H1 (cell line): ENCODE results near the gene KCNK2. TPM values are rescaled to one million over a fixed set of nuclear protein-coding genes. Genes with fewer than 3 reads are reported as not detected.

ENCODE experiments used
- CTCF ChIA-PET: fragments of 300-600 bp; sonication (Branson Sonifier 250); formaldehyde crosslinking; loops from one replicate; lab custom pipeline; 2021; ENCODE audit not compliant: partially characterized antibody; lab: Charles Lee
- POLR2A ChIA-PET: fragments of 300-600 bp; sonication (Branson Sonifier 250); formaldehyde crosslinking; loops from one replicate; lab custom pipeline; 2021; ENCODE audit warnings: inconsistent platforms; ENCODE audit not compliant: partially characterized antibody; lab: Charles Lee
- DNase-seq, 2 experiments: peaks; one replicate each; pipeline versions ENCODE4 v3.0.0 to v3.0.0-alpha.2; 2010 to 2022; ENCODE audit warnings: low spot score in 2 of 2, low read depth in 1 of 2, mixed read lengths in 1 of 2
- FAIRE-seq: peaks from 2 replicates; lab custom pipeline; 2011; peaks lifted over from hg19 to GRCh38; lab: Jason Lieb, UNC
- H2AFZ ChIP-seq: 2 replicates; pipeline ENCODE4 v1.8.1; 2012; ENCODE audit warnings: low read length, inconsistent platforms
- H2AK5ac ChIP-seq: 2 replicates; pipeline ENCODE4 v1.6.1; 2013; ENCODE audit warnings: low read depth, low read length
- H2BK120ac ChIP-seq: replicated peaks from 2 replicates; pipeline ENCODE3; 2013; ENCODE audit warnings: low read depth, low read length, inconsistent platforms
- H2BK12ac ChIP-seq: 2 replicates; pipeline ENCODE4 v1.6.1; 2013; ENCODE audit warnings: low read depth, low read length
- H2BK15ac ChIP-seq: 2 replicates; pipeline ENCODE4 v1.6.1; 2013; ENCODE audit warnings: low read length
- H2BK20ac ChIP-seq: 2 replicates; pipeline ENCODE4 v1.6.1; 2013; ENCODE audit warnings: low read length
- H2BK5ac ChIP-seq: 2 replicates; pipeline ENCODE4 v1.6.1; 2013; ENCODE audit warnings: low read depth, low read length
- H3K14ac ChIP-seq: 2 replicates; pipeline ENCODE4 v1.6.1; 2013; ENCODE audit warnings: inconsistent platforms; ENCODE audit not compliant: insufficient read length
- H3K18ac ChIP-seq: 2 replicates; pipeline ENCODE4 v1.6.1; 2013; ENCODE audit warnings: low read length; ENCODE audit errors: extremely low read depth
- H3K23ac ChIP-seq: 2 replicates; pipeline ENCODE4 v1.6.1; 2013; ENCODE audit warnings: inconsistent platforms; ENCODE audit not compliant: insufficient read length
- H3K23me2 ChIP-seq: 2 replicates; pipeline ENCODE4 v1.6.1; 2013; ENCODE audit warnings: low read depth, low read length
- H3K27ac ChIP-seq: 2 replicates; pipeline ENCODE4 v1.6.1; 2011; ENCODE audit warnings: low read depth, low read length, inconsistent platforms
- H3K27me3 ChIP-seq, 4 experiments: replicated peaks in 1 of 4; 1 replicate in 1 of 4; 2 replicates in 3 of 4; pipeline versions ENCODE4 v1.6.1 to v1.8.1; 2011 to 2013; ENCODE audit warnings: low read length in 3 of 4, mild to moderate bottlenecking in 3 of 4, inconsistent platforms in 2 of 4, mixed read lengths in 2 of 4, moderate library complexity in 1 of 4; ENCODE audit not compliant: control insufficient read depth in 3 of 4, insufficient read depth in 3 of 4; ENCODE audit errors: extremely low read depth in 1 of 4
- H3K36me3 ChIP-seq, 4 experiments: 2 replicates each; pipeline versions ENCODE4 v1.6.1 to v1.8.1; 2011 to 2013; ENCODE audit warnings: mild to moderate bottlenecking in 4 of 4, low read length in 3 of 4, moderate library complexity in 2 of 4, control low read depth in 1 of 4, inconsistent platforms in 1 of 4; ENCODE audit not compliant: insufficient read depth in 4 of 4, control insufficient read depth in 2 of 4
- H3K4ac ChIP-seq: replicated peaks from 2 replicates; pipeline ENCODE3; 2013; ENCODE audit warnings: low read length, low read depth, mixed read lengths, inconsistent platforms; ENCODE audit not compliant: insufficient read length
- H3K4me1 ChIP-seq, 4 experiments: replicated peaks in 1 of 4; 1 replicate in 1 of 4; 2 replicates in 3 of 4; pipeline versions ENCODE4 v1.6.1 to v1.8.1; 2011 to 2013; ENCODE audit warnings: low read length in 3 of 4, inconsistent platforms in 2 of 4, mixed read lengths in 1 of 4; ENCODE audit not compliant: insufficient read depth in 4 of 4, control insufficient read depth in 3 of 4
- H3K4me2 ChIP-seq, 2 experiments: 2 replicates each; pipeline versions ENCODE4 v1.6.1 to v1.8.1; 2011 to 2013; ENCODE audit warnings: low read depth in 2 of 2, low read length in 2 of 2, control low read depth in 1 of 2, inconsistent platforms in 1 of 2, mild to moderate bottlenecking in 1 of 2; ENCODE audit not compliant: insufficient read depth in 1 of 2
- H3K4me3 ChIP-seq, 4 experiments: fragments of 200-600, 300-600 bp in 1 of 4; sonication (generic), shearing (Covaris generic), sonication (Bioruptor Twin) in 1 of 4; 2 replicates each; pipeline versions ENCODE4 v1.5.1 to v1.8.1; 2011 to 2016; ENCODE audit warnings: low read length in 4 of 4, low read depth in 3 of 4, control low read depth in 2 of 4, inconsistent platforms in 2 of 4, mild to moderate bottlenecking in 2 of 4, mixed read lengths in 1 of 4, moderate library complexity in 1 of 4; ENCODE audit not compliant: insufficient read depth in 2 of 4; ENCODE audit errors: extremely low read depth in 1 of 4
- H3K56ac ChIP-seq: replicated peaks from 2 replicates; pipeline ENCODE3; 2013; ENCODE audit warnings: low read depth, mild to moderate bottlenecking, mixed read lengths, low read length, inconsistent platforms; ENCODE audit not compliant: insufficient read length
- H3K79me1 ChIP-seq: 2 replicates; pipeline ENCODE4 v1.6.1; 2013; ENCODE audit warnings: low read depth, low read length, control low read depth
- H3K79me2 ChIP-seq, 2 experiments: 2 replicates each; pipeline versions ENCODE4 v1.6.1 to v1.8.1; 2012 to 2013; ENCODE audit warnings: low read length in 2 of 2, mild to moderate bottlenecking in 2 of 2, inconsistent platforms in 1 of 2; ENCODE audit not compliant: insufficient read depth in 2 of 2, control insufficient read depth in 1 of 2
- H3K9ac ChIP-seq, 4 experiments: replicated peaks in 1 of 4; 1 replicate in 1 of 4; 2 replicates in 3 of 4; pipeline versions ENCODE4 v1.6.1 to v1.8.1; 2011 to 2013; ENCODE audit warnings: low read depth in 3 of 4, low read length in 3 of 4, control low read depth in 2 of 4, mild to moderate bottlenecking in 2 of 4, moderate library complexity in 2 of 4, inconsistent platforms in 1 of 4; ENCODE audit errors: extremely low read depth in 1 of 4
- H3K9me3 ChIP-seq, 2 experiments: 2 replicates each; pipeline versions ENCODE4 v1.6.1 to v1.8.1; 2012 to 2013; ENCODE audit warnings: mild to moderate bottlenecking in 2 of 2, moderate library complexity in 2 of 2, control low read depth in 1 of 2, inconsistent platforms in 1 of 2, low read depth in 1 of 2, low read length in 1 of 2, mixed read lengths in 1 of 2; ENCODE audit not compliant: insufficient read depth in 2 of 2
- H4K20me1 ChIP-seq, 2 experiments: replicated peaks in 1 of 2; 2 replicates each; pipeline versions ENCODE3 to v1.8.1; 2011 to 2013; ENCODE audit warnings: inconsistent platforms in 2 of 2, low read length in 2 of 2, mild to moderate bottlenecking in 1 of 2; ENCODE audit not compliant: insufficient read depth in 2 of 2, control insufficient read depth in 1 of 2
- H4K5ac ChIP-seq: 2 replicates; pipeline ENCODE4 v1.6.1; 2013; ENCODE audit warnings: low read length, low read depth, mixed read lengths, inconsistent platforms; ENCODE audit not compliant: insufficient read length
- H4K8ac ChIP-seq: 2 replicates; pipeline ENCODE4 v1.8.0; 2013; ENCODE audit warnings: mild to moderate bottlenecking, moderate library complexity, low read length, inconsistent platforms; ENCODE audit not compliant: insufficient read depth; ENCODE audit errors: extremely low read depth
- H4K91ac ChIP-seq: replicated peaks from 2 replicates; pipeline ENCODE3; 2013; ENCODE audit warnings: low read length, mixed read lengths, inconsistent platforms; ENCODE audit not compliant: insufficient read length
- SP1 ChIP-seq: IDR thresholded peaks from 2 replicates; pipeline ENCODE4 v1.6.1; 2011; ENCODE audit warnings: low read depth, low read length
- WGBS, 2 experiments: shearing (Covaris generic) in 1 of 2; methylation state at CpG; one replicate each; pipeline versions ENCODE4 v1.1.6 to v1.1.7; 2013 to 2015; ENCODE audit warnings: low lambda C conversion rate in 2 of 2, mixed read lengths in 2 of 2, inconsistent platforms in 1 of 2, low coverage in 1 of 2, missing lambda C conversion rate in 1 of 2; ENCODE audit not compliant: insufficient replicate concordance in 2 of 2, insufficient coverage in 1 of 2, insufficient read length in 1 of 2; ENCODE audit errors: extremely low coverage in 1 of 2, missing lambda C conversion rate in 1 of 2; 5-methylcytosine and 5-hydroxymethylcytosine counted together
- polyA plus RNA-seq, 7 experiments: library from polyadenylated mRNA; depleted of rRNA in 3 of 7; stranded (reverse) in 5 of 7; unstranded in 2 of 7; fragments of >200 nt in 5 of 7; fragments of 200-250 nt in 2 of 7; gene quantifications; 1 replicate in 5 of 7; 2 replicates in 1 of 7; 4 replicates in 1 of 7; pipeline versions ENCODE4 v1.2.1 to v1.2.3, GENCODE V29; 2011 to 2013; ENCODE audit warnings: missing spikeins in 2 of 7, mixed read lengths in 2 of 7
- total RNA-seq: library from RNA; stranded (reverse); fragmentation: NEBNext Ultra II Directional; extraction: Animal tissue kit (Norgen Biotek cat#: 25700); gene quantifications from 2 replicates; pipeline ENCODE4 v1.2.1, GENCODE V29; 2021

Gene KCNK2
- total and polyA plus RNA-seq, 2 of the 8 experiments (the other 6 are each of a cell fraction or from before 2014, with no cell fraction given), result 0.59 to 1.2 TPM

GRCh38 chr1:215056584-215056983 is 26.0 kb upstream of the KCNK2 start:
- H3K9me3 ChIP-seq, result no peaks in the 10 kb centered on the region
- H3K4me3 ChIP-seq, result no peak overlapping the region
- H3K18ac ChIP-seq, result no peak overlapping the region
- FAIRE-seq (no peak), DNase-seq (no peak)
- no peak overlapping the region for H3K14ac ChIP-seq
- no peak overlapping the region for H2BK20ac ChIP-seq
- H4K5ac ChIP-seq, result no peak overlapping the region
- H3K9ac ChIP-seq, result no peak overlapping the region
- CTCF ChIA-PET, result interaction anchor here (0.8 kb wide), 1 partner anchor 14 kb away, joined by 3 read pairs; no protein-coding TSS in a partner anchor
- H3K79me1 ChIP-seq, result no peaks in the 10 kb centered on the region
- H2BK5ac ChIP-seq, result no peak overlapping the region
- 81% methylated on average over 1 of the region's 1 CpG; no CpG with 5 or more reads in 1 of the 2 experiments for WGBS, 2 experiments
- H3K79me2 ChIP-seq, result no peaks in the 10 kb centered on the region
- no peak overlapping the region for H3K4ac ChIP-seq
- H2BK120ac ChIP-seq, result no peak overlapping the region
- H2BK15ac ChIP-seq, result no peak overlapping the region
- no peak overlapping the region for H2BK12ac ChIP-seq
- no peaks in the 10 kb centered on the region for H3K36me3 ChIP-seq
- H4K91ac ChIP-seq, result no peak overlapping the region
- H3K4me1 ChIP-seq, result peaks cover 0 to 11% (median 5%) of the 10 kb centered on the region in 4 experiments; a peak in 3 of 7 replicates
- POLR2A ChIA-PET, result no interaction called here
- H2AFZ ChIP-seq, result no peak overlapping the region
- no peaks in the 10 kb centered on the region for H3K23me2 ChIP-seq
- no peak overlapping the region for H3K27ac ChIP-seq
- H2AK5ac ChIP-seq, result no peak overlapping the region
- no peak overlapping the region for H3K4me2 ChIP-seq
- H3K56ac ChIP-seq, result no peak overlapping the region
- no peak overlapping the region for H3K23ac ChIP-seq
- H4K20me1 ChIP-seq, result no peaks in the 10 kb centered on the region
- H3K27me3 ChIP-seq, result no peaks in the 10 kb centered on the region
- H4K8ac ChIP-seq, result no peak overlapping the region
- TF ChIP-seq SP1, result no peak
